Mammary epithelial cell (primary cell): ENCODE measurements around the gene RAP2B.

Experiments
- CTCF ChIP-seq, 2 donors: IDR thresholded peaks in 1 of 2; conservative IDR thresholded peaks in 1 of 2; 2 replicates each; pipeline ENCODE4 v1.5.1; 2011 to 2012; ENCODE audit warnings: inconsistent platforms in 2 of 2, low read length in 2 of 2, mild to moderate bottlenecking in 2 of 2, control low read depth in 1 of 2, low read depth in 1 of 2; ENCODE audit not compliant: insufficient read depth in 1 of 2; ENCODE audit errors: extremely low read depth in 1 of 2
- EZH2 ChIP-seq: IDR thresholded peaks from 2 replicates; pipeline ENCODE4 v1.6.1; 2012; ENCODE audit warnings: low read length, inconsistent platforms, borderline replicate concordance

- no peak for TF ChIP-seq CTCF (conservative IDR thresholded peaks at IDR 0.05 in 1 of 2, IDR thresholded peaks at IDR 0.05 in 1 of 2; ENCODE audit: extremely low read depth in 1 of 2, insufficient read depth in 1 of 2, low read depth in 1 of 2, low read length in 2 of 2)
- no peak for TF ChIP-seq EZH2
Measured at GRCh38 chr3:153216928-153217327, 54.9 kb downstream of the RAP2B start.
